ENCODE measurements around the gene SHLD1. TPM values are rescaled to one million over a fixed set of nuclear protein-coding genes. Genes with fewer than 3 reads are reported as not detected.
A peak's percentile ranks its signal among the peaks of the same experiment; 100 is the strongest.

The SHLD1 gene
- total and polyA plus RNA-seq, 2 donors (not counting 3 experiments of a cell fraction or from before 2014, with no cell fraction given), result 4.7 to 6.3 TPM

DNA sequence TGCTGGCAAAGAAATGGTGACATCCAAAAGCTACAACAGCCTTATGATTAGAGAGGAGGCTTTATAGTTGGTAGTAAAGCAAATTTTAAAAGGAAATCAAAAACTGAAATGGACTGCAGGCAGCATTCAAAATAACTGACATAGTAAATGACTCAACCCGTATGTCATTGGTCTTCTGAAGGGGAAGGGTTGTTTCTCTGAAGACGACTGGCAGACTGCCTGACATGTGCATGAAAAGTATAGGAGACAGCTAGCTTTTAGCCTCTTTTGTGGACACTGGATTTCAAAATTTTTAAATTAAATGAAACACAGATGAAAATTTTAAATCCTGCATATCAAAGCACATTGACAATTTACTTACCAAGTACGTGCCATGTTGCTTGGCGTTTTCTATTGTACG, 109.4 kb downstream of the SHLD1 start:
- Histone ChIP-seq H3K27ac (ENCODE audit: insufficient read depth, low read depth, low read length) (no peak overlapping the region), H3K4me3 (replicated peaks in 1 of 3; ENCODE audit: insufficient read depth in 1 of 3, low read depth in 1 of 3, low read length in 3 of 3) (no peak overlapping the region), H3K36me3 (ENCODE audit: control insufficient read depth in 2 of 2, extremely low read depth in 1 of 2, insufficient read depth in 2 of 2, low read length in 2 of 2) (no peaks in the 10 kb centered on the region), H4K20me1 (replicated peaks; ENCODE audit: control insufficient read depth, extremely low read depth, insufficient read depth, low read length) (no peaks in the 10 kb centered on the region), H2AFZ (ENCODE audit: low read depth, low read length) (no peak overlapping the region), H3K9me1 (replicated peaks; ENCODE audit: control insufficient read depth, extremely low read depth, insufficient read depth, low read length) (no peaks in the 10 kb centered on the region), H3K27me3 (ENCODE audit: control insufficient read depth in 2 of 2, insufficient read depth in 2 of 2, low read length in 2 of 2) (no peaks in the 10 kb centered on the region), H3K4me1 (ENCODE audit: control insufficient read depth, extremely low read depth, insufficient read depth, low read length) (peaks cover 24% of the 10 kb centered on the region), H3K9ac (replicated peaks; ENCODE audit: extremely low read depth, insufficient read depth, low read length) (no peak overlapping the region), H3K9me3 (replicated peaks; ENCODE audit: control insufficient read depth, insufficient read depth, low read length) (no peaks in the 10 kb centered on the region), H3K4me2 (ENCODE audit: insufficient read depth, low read length) (no peak overlapping the region), H3K79me2 (ENCODE audit: control insufficient read depth, insufficient read depth, low read length) (no peaks in the 10 kb centered on the region)
- ChIA-PET POLR2A (no interaction called here), CTCF (interaction anchor here (1.0 kb wide), 1 partner anchor 330 kb away, joined by 3 read pairs; no protein-coding TSS in a partner anchor)
- DNase-seq (ENCODE audit: low read depth, low spot score) (no peak), FAIRE-seq (no peak)
- intact Hi-C loops (cut with micrococcal nuclease) (no loop called here), dilution Hi-C loops (cut with MboI; ENCODE audit: extremely low pct_ligation_motif_present, low sequenced_read_pairs) (no loop called here)
- TF ChIP-seq JUN (IDR thresholded peaks at IDR 0.05; ENCODE audit: borderline replicate concordance, insufficient read depth, insufficient read length, low read depth) (no peak), GATA2 (IDR thresholded peaks at IDR 0.05; ENCODE audit: insufficient read depth, insufficient read length, low read depth, low read length) (no peak), POLR2AphosphoS5 (IDR thresholded peaks at IDR 0.05; ENCODE audit: insufficient read depth, low read depth, low read length) (no peak), POLR2A (IDR thresholded peaks at IDR 0.05; ENCODE audit: low read depth, low read length) (no peak)
- TF ChIP-seq, protein P1, sequence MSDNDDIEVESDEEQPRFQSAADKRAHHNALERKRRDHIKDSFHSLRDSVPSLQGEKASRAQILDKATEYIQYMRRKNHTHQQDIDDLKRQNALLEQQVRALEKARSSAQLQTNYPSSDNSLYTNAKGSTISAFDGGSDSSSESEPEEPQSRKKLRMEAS (IDR thresholded peaks at IDR 0.05; ENCODE audit: insufficient read depth, insufficient read length), result no peak
- BruUV-seq (replicated peaks), result no TSS peak

DNA sequence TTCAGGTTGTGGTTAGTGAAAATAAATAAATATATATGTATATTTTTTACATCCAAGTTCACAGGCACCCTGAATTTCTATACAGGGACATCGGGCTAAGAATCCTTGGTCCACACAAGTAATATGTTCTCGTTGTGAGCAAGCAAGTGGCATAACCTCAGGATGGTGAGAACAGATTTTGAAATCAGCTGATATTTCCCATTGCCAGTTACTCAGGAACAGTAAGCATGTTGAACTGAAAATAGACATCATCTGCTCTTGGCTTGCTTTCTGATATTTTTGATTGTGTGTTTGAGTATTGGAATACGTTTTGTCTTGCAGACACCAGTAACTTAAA, 112.5 kb downstream of the SHLD1 start:
- Histone ChIP-seq H3K4me1 (ENCODE audit: control insufficient read depth, extremely low read depth, insufficient read depth, low read length) (peaks cover 34% of the 10 kb centered on the region), H3K79me2 (ENCODE audit: control insufficient read depth, insufficient read depth, low read length) (no peaks in the 10 kb centered on the region), H3K9me1 (replicated peaks; ENCODE audit: control insufficient read depth, extremely low read depth, insufficient read depth, low read length) (no peaks in the 10 kb centered on the region), H2AFZ (ENCODE audit: low read depth, low read length) (peak overlapping the region; percentile 6), H3K9ac (replicated peaks; ENCODE audit: extremely low read depth, insufficient read depth, low read length) (no peak overlapping the region), H3K27me3 (ENCODE audit: control insufficient read depth in 2 of 2, insufficient read depth in 2 of 2, low read length in 2 of 2) (no peaks in the 10 kb centered on the region), H3K4me2 (ENCODE audit: insufficient read depth, low read length) (peak overlapping the region; percentile 60), H3K36me3 (ENCODE audit: control insufficient read depth in 2 of 2, extremely low read depth in 1 of 2, insufficient read depth in 2 of 2, low read length in 2 of 2) (no peaks in the 10 kb centered on the region), H3K9me3 (replicated peaks; ENCODE audit: control insufficient read depth, insufficient read depth, low read length) (no peaks in the 10 kb centered on the region), H3K27ac (ENCODE audit: insufficient read depth, low read depth, low read length) (peak overlapping the region; percentile 62), H3K4me3 (replicated peaks in 1 of 3; ENCODE audit: insufficient read depth in 1 of 3, low read depth in 1 of 3, low read length in 3 of 3) (peak overlapping the region in 1 of 3 experiments; percentile 12), H4K20me1 (replicated peaks; ENCODE audit: control insufficient read depth, extremely low read depth, insufficient read depth, low read length) (no peaks in the 10 kb centered on the region)
- DNase-seq (ENCODE audit: low read depth, low spot score), result peak; percentile 11
- CTCF ChIA-PET, result interaction anchor here (1.3 kb wide), 1 partner anchor 21 kb away, joined by 3 read pairs; no protein-coding TSS in a partner anchor
- POLR2A ChIA-PET, result no interaction called here
- dilution Hi-C loops (cut with MboI; ENCODE audit: extremely low pct_ligation_motif_present, low sequenced_read_pairs) (no loop called here), intact Hi-C loops (cut with micrococcal nuclease) (loop anchor here (2.0 kb wide), 1 partner anchor 58 kb away; no protein-coding TSS in a partner anchor)
- TF ChIP-seq FOS (IDR thresholded peaks at IDR 0.05; ENCODE audit: borderline replicate concordance, insufficient read depth, low read length), result no peak
- TF ChIP-seq, protein P2, sequence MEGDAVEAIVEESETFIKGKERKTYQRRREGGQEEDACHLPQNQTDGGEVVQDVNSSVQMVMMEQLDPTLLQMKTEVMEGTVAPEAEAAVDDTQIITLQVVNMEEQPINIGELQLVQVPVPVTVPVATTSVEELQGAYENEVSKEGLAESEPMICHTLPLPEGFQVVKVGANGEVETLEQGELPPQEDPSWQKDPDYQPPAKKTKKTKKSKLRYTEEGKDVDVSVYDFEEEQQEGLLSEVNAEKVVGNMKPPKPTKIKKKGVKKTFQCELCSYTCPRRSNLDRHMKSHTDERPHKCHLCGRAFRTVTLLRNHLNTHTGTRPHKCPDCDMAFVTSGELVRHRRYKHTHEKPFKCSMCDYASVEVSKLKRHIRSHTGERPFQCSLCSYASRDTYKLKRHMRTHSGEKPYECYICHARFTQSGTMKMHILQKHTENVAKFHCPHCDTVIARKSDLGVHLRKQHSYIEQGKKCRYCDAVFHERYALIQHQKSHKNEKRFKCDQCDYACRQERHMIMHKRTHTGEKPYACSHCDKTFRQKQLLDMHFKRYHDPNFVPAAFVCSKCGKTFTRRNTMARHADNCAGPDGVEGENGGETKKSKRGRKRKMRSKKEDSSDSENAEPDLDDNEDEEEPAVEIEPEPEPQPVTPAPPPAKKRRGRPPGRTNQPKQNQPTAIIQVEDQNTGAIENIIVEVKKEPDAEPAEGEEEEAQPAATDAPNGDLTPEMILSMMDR (IDR thresholded peaks at IDR 0.05; ENCODE audit: extremely low read depth in 1 of 2, insufficient read depth in 1 of 2, low read depth in 1 of 2, low read length in 2 of 2), result no peak
- TF ChIP-seq, protein P1 (IDR thresholded peaks at IDR 0.05; ENCODE audit: insufficient read depth, insufficient read length), result no peak
- no peak for TF ChIP-seq JUN (IDR thresholded peaks at IDR 0.05; ENCODE audit: borderline replicate concordance, insufficient read depth, insufficient read length, low read depth)
- no TSS peak for BruUV-seq (replicated peaks)
- FAIRE-seq, result no peak
